ENCODE results near the gene CDH13. TPM values are rescaled to one million over a fixed set of nuclear protein-coding genes. Genes with fewer than 3 reads are reported as not detected.

The CDH13 gene
- total and polyA plus RNA-seq, 2 of the 8 experiments (the other 6 are each of a cell fraction or from before 2014, with no cell fraction given): 2.3 to 2.4 TPM

DNA sequence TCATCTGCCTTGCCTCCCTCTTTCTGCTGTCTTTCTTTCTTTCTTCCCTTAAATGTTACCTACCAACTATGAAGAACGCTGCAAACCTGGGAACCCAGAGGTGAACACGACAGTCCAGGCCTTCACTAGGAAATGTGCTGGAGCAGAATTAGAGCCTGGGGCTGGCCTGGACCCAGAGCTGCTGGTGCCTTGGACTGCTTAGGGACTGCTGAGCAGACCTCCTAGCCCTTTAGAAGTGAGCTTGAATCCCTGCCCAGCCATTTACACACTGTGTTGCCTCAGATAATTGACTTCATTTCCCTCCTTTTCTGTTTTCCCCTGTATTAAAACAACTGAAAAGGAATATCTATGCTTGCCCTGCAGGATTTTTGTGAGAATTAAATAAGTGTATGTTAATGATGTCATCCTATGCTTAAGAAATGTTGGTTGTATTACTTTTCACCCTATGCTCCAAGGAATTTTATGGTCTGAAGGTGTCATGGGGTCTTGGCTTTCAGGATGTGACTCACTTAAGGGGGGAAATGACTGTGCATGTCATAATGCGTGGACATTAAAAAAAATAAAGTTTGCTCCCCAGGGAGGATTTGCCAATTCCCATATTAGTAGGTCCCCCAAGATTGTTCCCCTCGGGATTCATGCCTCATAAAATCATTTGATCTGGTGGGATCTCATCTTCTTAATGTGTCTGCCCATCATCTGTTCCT lies 11.5 kb downstream of the CDH13 start:
- H3K79me2 ChIP-seq (ENCODE audit: control insufficient read depth in 1 of 2, insufficient read depth in 2 of 2, low read length in 2 of 2): no peaks in the 10 kb centered on the region
- H4K8ac ChIP-seq (ENCODE audit: extremely low read depth, insufficient read depth, low read length): no peak overlapping the region
- no peaks in the 10 kb centered on the region for H3K23me2 ChIP-seq (ENCODE audit: low read depth, low read length)
- no peak overlapping the region for H3K14ac ChIP-seq (ENCODE audit: insufficient read length)
- FAIRE-seq (no peak), DNase-seq (ENCODE audit: low read depth in 1 of 2, low spot score in 2 of 2) (no peak)
- 89% methylated on average over 4 of the region's 4 CpGs; no CpG with 5 or more reads in 1 of the 2 experiments for WGBS, 2 experiments (ENCODE audit: extremely low coverage in 1 of 2, insufficient coverage in 1 of 2, insufficient read length in 1 of 2, insufficient replicate concordance in 2 of 2, low coverage in 1 of 2, low lambda C conversion rate in 2 of 2, missing lambda C conversion rate in 1 of 2)
- no peak overlapping the region for H2BK12ac ChIP-seq (ENCODE audit: low read depth, low read length)
- no peaks in the 10 kb centered on the region for H3K36me3 ChIP-seq (ENCODE audit: control insufficient read depth in 2 of 4, insufficient read depth in 4 of 4, low read length in 3 of 4)
- H3K79me1 ChIP-seq (ENCODE audit: low read depth, low read length): no peaks in the 10 kb centered on the region
- H2AFZ ChIP-seq (ENCODE audit: low read length): no peak overlapping the region
- H3K9me3 ChIP-seq (ENCODE audit: insufficient read depth in 2 of 2, low read depth in 1 of 2, low read length in 1 of 2): no peaks in the 10 kb centered on the region
- no peak overlapping the region for H3K4ac ChIP-seq (replicated peaks; ENCODE audit: insufficient read length, low read depth, low read length)
- no peak overlapping the region for H3K4me2 ChIP-seq (ENCODE audit: insufficient read depth in 1 of 2, low read depth in 2 of 2, low read length in 2 of 2)
- H3K56ac ChIP-seq (replicated peaks; ENCODE audit: insufficient read length, low read depth, low read length): no peak overlapping the region
- no peak overlapping the region for H4K91ac ChIP-seq (replicated peaks; ENCODE audit: insufficient read length, low read length)
- H2AK5ac ChIP-seq (ENCODE audit: low read depth, low read length): no peak overlapping the region
- no peak overlapping the region for H2BK120ac ChIP-seq (replicated peaks; ENCODE audit: low read depth, low read length)
- no peak overlapping the region for H2BK5ac ChIP-seq (ENCODE audit: low read depth, low read length)
- H2BK15ac ChIP-seq (ENCODE audit: low read length): no peak overlapping the region
- H3K4me1 ChIP-seq (replicated peaks in 1 of 4; ENCODE audit: control insufficient read depth in 3 of 4, insufficient read depth in 4 of 4, low read length in 3 of 4): peaks cover 0 to 2% (median under 1%) of the 10 kb centered on the region in 4 experiments; a peak in 2 of 7 replicates
- no peak overlapping the region for H3K23ac ChIP-seq (ENCODE audit: insufficient read length)
- H3K9ac ChIP-seq (replicated peaks in 1 of 4; ENCODE audit: extremely low read depth in 1 of 4, low read depth in 3 of 4, low read length in 3 of 4): no peak overlapping the region
- ChIA-PET POLR2A (ENCODE audit: partially characterized antibody) (interaction anchor here (1.5 kb wide), 1 partner anchor 10 kb away, joined by 3 read pairs; no protein-coding TSS in a partner anchor), CTCF (ENCODE audit: partially characterized antibody) (interaction anchor here (1.2 to 3.3 kb wide), 6 partner anchors 86 to 374 kb away, joined by 3 to 30 read pairs (median 5); no protein-coding TSS in a partner anchor)
- no peak overlapping the region for H3K4me3 ChIP-seq (ENCODE audit: extremely low read depth in 1 of 4, insufficient read depth in 2 of 4, low read depth in 3 of 4, low read length in 4 of 4)
- H3K18ac ChIP-seq (ENCODE audit: extremely low read depth, low read length): no peak overlapping the region
- no peaks in the 10 kb centered on the region for H3K27me3 ChIP-seq (replicated peaks in 1 of 4; ENCODE audit: control insufficient read depth in 3 of 4, extremely low read depth in 1 of 4, insufficient read depth in 3 of 4, low read length in 3 of 4)
- H4K5ac ChIP-seq (ENCODE audit: insufficient read length, low read depth, low read length): no peak overlapping the region
- H3K27ac ChIP-seq (ENCODE audit: low read depth, low read length): no peak overlapping the region
- H4K20me1 ChIP-seq (replicated peaks in 1 of 2; ENCODE audit: control insufficient read depth in 1 of 2, insufficient read depth in 2 of 2, low read length in 2 of 2): no peaks in the 10 kb centered on the region
- H2BK20ac ChIP-seq (ENCODE audit: low read length): no peak overlapping the region
- TF ChIP-seq YY1 (IDR thresholded peaks at IDR 0.05; ENCODE audit: low read depth, low read length) (no peak), SIN3A (conservative IDR thresholded peaks at IDR 0.05 in 1 of 2, IDR thresholded peaks at IDR 0.05 in 1 of 2; ENCODE audit: low read depth in 1 of 2, low read length in 2 of 2) (no peak), CBX5 (IDR thresholded peaks at IDR 0.05; ENCODE audit: low read depth, low read length) (no peak), MAFK (IDR thresholded peaks at IDR 0.05; ENCODE audit: low read depth, low read length) (no peak), SRF (IDR thresholded peaks at IDR 0.05; ENCODE audit: low read depth, low read length) (no peak), TEAD4 (IDR thresholded peaks at IDR 0.05; ENCODE audit: low read depth, low read length) (no peak), RAD21 (IDR thresholded peaks at IDR 0.05 in 1 of 2, conservative IDR thresholded peaks at IDR 0.05 in 1 of 2; ENCODE audit: low read depth in 2 of 2, low read length in 2 of 2) (no peak), EP300 (IDR thresholded peaks at IDR 0.05; ENCODE audit: borderline replicate concordance in 1 of 2, low read depth in 2 of 2, low read length in 2 of 2) (no peak), JUN (IDR thresholded peaks at IDR 0.05; ENCODE audit: low read depth, low read length) (no peak)
- TF ChIP-seq, protein P1, sequence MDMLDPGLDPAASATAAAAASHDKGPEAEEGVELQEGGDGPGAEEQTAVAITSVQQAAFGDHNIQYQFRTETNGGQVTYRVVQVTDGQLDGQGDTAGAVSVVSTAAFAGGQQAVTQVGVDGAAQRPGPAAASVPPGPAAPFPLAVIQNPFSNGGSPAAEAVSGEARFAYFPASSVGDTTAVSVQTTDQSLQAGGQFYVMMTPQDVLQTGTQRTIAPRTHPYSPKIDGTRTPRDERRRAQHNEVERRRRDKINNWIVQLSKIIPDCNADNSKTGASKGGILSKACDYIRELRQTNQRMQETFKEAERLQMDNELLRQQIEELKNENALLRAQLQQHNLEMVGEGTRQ (IDR thresholded peaks at IDR 0.05; ENCODE audit: low read length): no peak
